ENCODE measurements around the gene NTN3.

DNA sequence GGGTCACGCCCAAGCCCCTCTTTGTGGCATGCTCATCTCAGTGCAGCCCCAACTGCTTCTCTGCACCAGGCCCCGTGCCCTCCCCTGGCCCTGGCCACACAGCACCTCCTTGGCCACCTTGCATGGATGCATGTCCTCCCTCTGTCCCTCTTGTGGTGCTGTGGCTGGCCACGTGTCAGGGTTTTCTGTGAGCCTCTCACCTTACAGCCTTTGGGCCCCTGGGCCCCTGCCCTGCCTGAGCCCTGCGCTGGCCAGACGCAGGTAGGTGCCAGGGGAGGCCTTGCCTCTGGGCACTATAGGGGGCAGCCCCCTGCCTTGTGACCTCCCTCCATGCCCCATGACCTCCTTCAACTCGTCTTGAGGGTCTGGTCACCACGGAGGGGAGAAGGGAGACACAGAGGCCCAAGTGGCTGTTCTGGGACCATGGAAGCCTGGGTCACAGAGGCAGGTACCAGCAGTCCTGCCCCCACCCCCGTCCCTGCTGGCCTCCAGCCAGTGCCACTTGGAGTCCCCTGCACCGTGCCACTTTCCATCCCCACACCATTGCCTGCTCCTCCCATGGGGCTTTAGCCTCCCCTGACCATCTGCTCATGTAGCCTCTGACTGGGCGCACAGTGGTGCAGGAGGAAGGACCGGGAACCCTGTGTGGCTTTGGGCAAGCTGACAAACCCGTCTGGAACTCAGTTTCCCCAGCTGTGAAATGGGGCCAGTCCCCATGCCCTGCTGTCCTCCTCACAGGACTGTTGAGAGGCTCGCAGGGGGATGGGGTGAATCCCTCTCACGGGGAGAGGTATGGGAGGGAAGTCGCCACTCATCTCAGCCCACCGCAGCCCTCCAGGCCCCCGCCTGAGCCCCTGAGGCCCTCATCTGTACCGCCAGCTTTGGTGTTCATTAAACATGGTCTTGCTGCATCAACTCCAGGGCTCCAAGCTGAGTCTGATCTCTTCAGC lies 31.1 kb downstream of the NTN3 start:
- TF ChIP-seq, protein P1, sequence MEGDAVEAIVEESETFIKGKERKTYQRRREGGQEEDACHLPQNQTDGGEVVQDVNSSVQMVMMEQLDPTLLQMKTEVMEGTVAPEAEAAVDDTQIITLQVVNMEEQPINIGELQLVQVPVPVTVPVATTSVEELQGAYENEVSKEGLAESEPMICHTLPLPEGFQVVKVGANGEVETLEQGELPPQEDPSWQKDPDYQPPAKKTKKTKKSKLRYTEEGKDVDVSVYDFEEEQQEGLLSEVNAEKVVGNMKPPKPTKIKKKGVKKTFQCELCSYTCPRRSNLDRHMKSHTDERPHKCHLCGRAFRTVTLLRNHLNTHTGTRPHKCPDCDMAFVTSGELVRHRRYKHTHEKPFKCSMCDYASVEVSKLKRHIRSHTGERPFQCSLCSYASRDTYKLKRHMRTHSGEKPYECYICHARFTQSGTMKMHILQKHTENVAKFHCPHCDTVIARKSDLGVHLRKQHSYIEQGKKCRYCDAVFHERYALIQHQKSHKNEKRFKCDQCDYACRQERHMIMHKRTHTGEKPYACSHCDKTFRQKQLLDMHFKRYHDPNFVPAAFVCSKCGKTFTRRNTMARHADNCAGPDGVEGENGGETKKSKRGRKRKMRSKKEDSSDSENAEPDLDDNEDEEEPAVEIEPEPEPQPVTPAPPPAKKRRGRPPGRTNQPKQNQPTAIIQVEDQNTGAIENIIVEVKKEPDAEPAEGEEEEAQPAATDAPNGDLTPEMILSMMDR (IDR thresholded peaks at IDR 0.05; ENCODE audit: low read length), result no peak
- no peak for TF ChIP-seq EZH2 (optimal IDR thresholded peaks at IDR 0.05; ENCODE audit: low read depth, low read length)

All from MM.1S (cell line).